ENCODE results near the gene C17orf78.

- TF ChIP-seq CTCF (IDR thresholded peaks at IDR 0.05; ENCODE audit: low read depth, low read length, poor library complexity, severe bottlenecking) (no peak), EZH2phosphoT487 (IDR thresholded peaks at IDR 0.05; ENCODE audit: borderline replicate concordance, low read length) (no peak)
Measured at GRCh38 chr17:37406635-37407461, 31.1 kb downstream of the C17orf78 start, which contains the start of the genes ACACA and TADA2A.
